Naive B cell (primary cell): ENCODE data around the gene ANKRD40CL. TPM values are rescaled to one million over a fixed set of nuclear protein-coding genes. Genes with fewer than 3 reads are reported as not detected.
"Not testable (repeated sequence)": the region's sequence is repeated elsewhere in the genome, so short reads cannot be mapped to it uniquely, and the experiment has no call there.

Source experiments
- ATAC-seq, 2 donors: fragments of 150-1000 bp; cut with Tn5 transposase; 2 replicates each; pipeline ENCODE4 v1.10.0; 2021; ENCODE audit warnings: low read depth in 2 of 2, mild to moderate bottlenecking in 2 of 2, moderate library complexity in 2 of 2
- DNase-seq: peaks from one replicate; pipeline ENCODE4 v3.0.0; 2022
- H3K27ac Mint-ChIP-seq, 6 donors: one replicate each; pipeline ENCODE4 v1.8.0; 2020 to 2022; ENCODE audit warnings: mild to moderate bottlenecking in 6 of 6, mixed read lengths in 6 of 6, moderate library complexity in 5 of 6, inconsistent platforms in 2 of 6
- H3K27me3 Mint-ChIP-seq, 3 donors: one replicate each; pipeline ENCODE4 v1.8.0; 2021 to 2022; ENCODE audit warnings: mixed read lengths in 3 of 3, mild to moderate bottlenecking in 1 of 3
- H3K36me3 Mint-ChIP-seq, 2 donors: one replicate each; pipeline ENCODE4 v1.8.0; 2020 to 2022; ENCODE audit warnings: mixed read lengths in 2 of 2, inconsistent platforms in 1 of 2, mild to moderate bottlenecking in 1 of 2
- H3K4me1 Mint-ChIP-seq, 3 donors: one replicate each; pipeline ENCODE4 v1.8.0; 2020 to 2022; ENCODE audit warnings: mixed read lengths in 3 of 3, inconsistent platforms in 1 of 3, mild to moderate bottlenecking in 1 of 3, moderate library complexity in 1 of 3
- H3K4me3 Mint-ChIP-seq, 8 donors: one replicate each; pipeline ENCODE4 v1.8.0; 2020 to 2022; ENCODE audit warnings: mild to moderate bottlenecking in 8 of 8, mixed read lengths in 8 of 8, moderate library complexity in 8 of 8, inconsistent platforms in 2 of 8
- H3K9me3 Mint-ChIP-seq, 7 donors: one replicate each; pipeline ENCODE4 v1.8.0; 2020 to 2022; ENCODE audit warnings: mixed read lengths in 7 of 7, mild to moderate bottlenecking in 5 of 7, inconsistent platforms in 2 of 7, moderate library complexity in 1 of 7
- polyA plus RNA-seq, 6 donors: library from polyadenylated mRNA; unstranded; fragments of 300-500 nt; fragmentation: Illumina TruSeq; gene quantifications; one replicate each; pipeline ENCODE4 v1.2.3, GENCODE V29; 2021; ENCODE audit warnings: low read depth in 6 of 6

ANKRD40CL gene
- not detected for polyA plus RNA-seq

DNA sequence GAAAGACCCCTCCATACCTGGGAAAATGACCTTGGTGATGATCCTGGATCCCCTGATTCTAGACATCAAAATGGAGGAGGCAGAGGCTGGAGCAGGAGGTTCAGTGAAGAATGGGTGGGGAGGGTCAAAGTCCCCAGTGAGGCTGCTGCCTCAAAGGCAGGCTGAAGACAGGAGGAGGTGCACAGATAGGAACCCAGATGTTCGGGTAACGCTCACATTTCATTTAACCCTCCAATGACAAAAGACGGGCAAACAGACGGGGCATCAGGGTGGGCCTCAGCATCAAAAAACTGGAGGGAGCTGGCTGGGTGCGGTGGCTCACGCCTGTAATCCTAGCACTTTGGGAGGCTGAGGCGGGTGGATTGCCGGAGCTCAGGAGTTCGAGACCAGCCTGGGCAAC is at the start of gene ANKRD40CL:
TSS of gene ANKRD40CL (minus strand) at position 73 of the 400 bp plus-strand sequence. CDS start 605 bp downstream, outside the sequence.
- Mint-ChIP-seq H3K4me1 (peaks cover 30 to 39% (median 39%) of the 10 kb centered on the region in 3 donors), H3K27me3 (no peaks in the 10 kb centered on the region), H3K36me3 (no peaks in the 10 kb centered on the region), H3K27ac (peak within 1 kb of the TSS in 2 of 6 donors; percentile 69 to 78), H3K4me3 (peak within 1 kb of the TSS in 3 of 8 donors; percentile 40 to 79 (median 55)), H3K9me3 (no peaks in the 10 kb centered on the region)
- no peak for ATAC-seq
- DNase-seq: no peak

DNA sequence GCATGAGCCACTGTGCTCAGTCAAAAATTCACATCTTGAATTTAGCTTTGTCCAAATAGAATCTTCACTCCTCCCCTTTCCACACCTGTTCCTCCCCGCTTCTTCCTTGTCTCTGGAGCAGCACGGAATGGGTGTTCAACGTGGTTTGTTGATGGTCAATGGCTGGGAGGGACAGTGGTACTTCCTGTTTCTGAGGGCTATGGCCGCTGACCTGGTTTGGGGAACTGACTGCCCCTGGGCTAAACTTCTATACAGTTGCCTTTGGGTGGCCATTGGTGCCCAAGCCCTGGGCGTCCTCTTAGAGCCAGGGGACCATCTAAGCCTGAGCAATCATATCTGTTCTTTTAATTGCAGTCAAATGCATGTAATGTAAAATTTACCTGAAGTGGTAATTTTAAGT is 49.0 kb upstream of the ANKRD40CL start:
- H3K9me3 Mint-ChIP-seq: peaks cover 0 to 7% (median 2%) of the 10 kb centered on the region in 7 donors
- DNase-seq: no peak

GRCh38 chr17:50815400-50815799 is 48.1 kb upstream of the ANKRD40CL start:
- H3K27me3 Mint-ChIP-seq: peaks cover 16 to 23% (median 22%) of the 10 kb centered on the region in 3 donors
- H3K27ac Mint-ChIP-seq: peak overlapping the region in 2 of 6 donors; percentile 3 to 56
- H3K4me1 Mint-ChIP-seq: peaks cover 0 to 2% (median 0%) of the 10 kb centered on the region in 3 donors
- ATAC-seq (no peak), DNase-seq (no peak)
- peaks cover 0 to 7% (median 2%) of the 10 kb centered on the region in 7 donors for H3K9me3 Mint-ChIP-seq
- peaks cover 7 to 9% of the 10 kb centered on the region in 2 donors for H3K36me3 Mint-ChIP-seq
- no peak overlapping the region for H3K4me3 Mint-ChIP-seq

More for the DNA sequence above, 49.0 kb upstream of the ANKRD40CL start:
- Mint-ChIP-seq H3K4me1 (peaks cover 0 to 2% (median 0%) of the 10 kb centered on the region in 3 donors), H3K4me3 (no peak overlapping the region), H3K27me3 (peaks cover 15 to 27% (median 26%) of the 10 kb centered on the region in 3 donors), H3K36me3 (peaks cover 7 to 9% of the 10 kb centered on the region in 2 donors), H3K27ac (no peak overlapping the region)
- no peak for ATAC-seq

- H3K9me3 Mint-ChIP-seq: peaks cover 0 to 7% (median 2%) of the 10 kb centered on the region in 7 donors
- peaks cover 6 to 20% (median 11%) of the 10 kb centered on the region in 3 donors for H3K27me3 Mint-ChIP-seq
- H3K36me3 Mint-ChIP-seq: peaks cover 7 to 9% of the 10 kb centered on the region in 2 donors
- H3K4me3 Mint-ChIP-seq: no peak overlapping the region
- H3K4me1 Mint-ChIP-seq: peaks cover 0 to 2% (median 0%) of the 10 kb centered on the region in 3 donors
- DNase-seq: no peak
- no peak for ATAC-seq
- peak overlapping the region in 1 of 6 donors; percentile 0 for H3K27ac Mint-ChIP-seq
These were observed 46.3 kb upstream of the ANKRD40CL start for GRCh38 chr17:50813583-50813982.

- H3K4me3 Mint-ChIP-seq: no peak overlapping the region
- peaks cover 0 to 4% (median 0%) of the 10 kb centered on the region in 7 donors for H3K9me3 Mint-ChIP-seq
- DNase-seq: no peak
- no peaks in the 10 kb centered on the region for H3K4me1 Mint-ChIP-seq
- H3K36me3 Mint-ChIP-seq: peaks cover 4 to 6% of the 10 kb centered on the region in 2 donors
- peaks cover 0 to 6% (median 4%) of the 10 kb centered on the region in 3 donors for H3K27me3 Mint-ChIP-seq
- no peak overlapping the region for H3K27ac Mint-ChIP-seq
- no peak for ATAC-seq
These were observed 41.6 kb upstream of the ANKRD40CL start for GRCh38 chr17:50808888-50809287.

- Mint-ChIP-seq H3K36me3 (peaks cover 0 to under 1% of the 10 kb centered on the region in 2 donors), H3K27ac (no peak overlapping the region), H3K4me1 (no peaks in the 10 kb centered on the region), H3K4me3 (no peak overlapping the region), H3K9me3 (no peaks in the 10 kb centered on the region), H3K27me3 (peaks cover 0 to 4% (median 1%) of the 10 kb centered on the region in 3 donors)
- DNase-seq (no peak), ATAC-seq (no peak)
These were observed 41.1 kb upstream of the ANKRD40CL start for GRCh38 chr17:50808413-50808812.

GRCh38 chr17:50807675-50808074 is 40.4 kb upstream of the ANKRD40CL start:
- no peaks in the 10 kb centered on the region for H3K9me3 Mint-ChIP-seq
- no peaks in the 10 kb centered on the region for H3K4me1 Mint-ChIP-seq
- DNase-seq: no peak
- ATAC-seq: no peak
- H3K27me3 Mint-ChIP-seq: peaks cover 0 to 4% (median 0%) of the 10 kb centered on the region in 3 donors
- no peaks in the 10 kb centered on the region for H3K36me3 Mint-ChIP-seq
- H3K4me3 Mint-ChIP-seq: no peak overlapping the region
- H3K27ac Mint-ChIP-seq: no peak overlapping the region

DNA sequence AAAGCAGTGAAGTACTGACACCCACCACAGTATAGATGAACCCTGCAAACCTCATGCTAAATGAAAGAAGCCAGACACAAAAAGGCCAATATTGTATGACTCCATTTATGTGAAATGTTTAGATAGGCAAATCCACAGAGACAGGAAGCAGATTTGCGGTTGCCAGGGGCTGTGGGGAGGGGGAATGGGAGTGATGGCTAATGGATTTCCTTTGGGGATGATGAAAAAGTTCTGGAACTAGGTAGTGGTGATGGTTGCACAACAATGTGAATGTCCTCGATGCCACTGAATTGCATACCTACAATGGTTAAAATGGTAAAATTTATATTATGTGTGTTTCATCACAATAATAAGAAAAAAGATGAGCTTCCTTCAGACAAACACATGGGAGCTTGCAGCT is 39.7 kb upstream of the ANKRD40CL start:
- peaks cover 0 to 4% (median 0%) of the 10 kb centered on the region in 3 donors for H3K27me3 Mint-ChIP-seq
- no peak for DNase-seq
- H3K27ac Mint-ChIP-seq: no peak overlapping the region
- H3K4me3 Mint-ChIP-seq: no peak overlapping the region
- no peak for ATAC-seq
- H3K9me3 Mint-ChIP-seq: no peaks in the 10 kb centered on the region
- H3K4me1 Mint-ChIP-seq: no peaks in the 10 kb centered on the region
- H3K36me3 Mint-ChIP-seq: no peaks in the 10 kb centered on the region

DNA sequence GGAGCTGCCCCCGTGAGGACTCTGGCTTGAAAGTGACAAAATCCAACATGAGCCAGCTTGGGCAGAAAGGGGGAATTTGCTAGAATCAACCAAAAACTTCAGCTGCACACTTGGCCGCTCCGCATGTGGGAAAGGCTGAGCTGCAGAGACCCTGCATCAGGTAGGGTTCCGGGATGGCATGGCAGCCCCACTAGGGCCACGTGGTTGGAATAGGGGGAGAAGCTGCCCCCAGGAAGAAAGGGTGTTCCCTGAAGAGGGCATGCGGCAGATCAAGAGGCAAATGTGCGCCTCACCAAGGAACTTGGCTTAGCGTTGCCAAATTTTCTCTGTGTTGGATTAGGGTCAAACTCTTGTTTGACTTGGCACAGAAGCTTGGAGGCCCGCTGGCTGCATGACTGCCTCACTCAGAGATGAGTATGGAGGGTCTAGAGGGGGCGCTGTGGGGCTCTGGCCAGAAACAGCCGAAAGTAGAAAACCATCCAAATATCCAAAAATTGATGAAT is 38.9 kb upstream of the ANKRD40CL start:
- Mint-ChIP-seq H3K27me3 (peaks cover 0 to under 1% (median 0%) of the 10 kb centered on the region in 3 donors), H3K4me1 (no peaks in the 10 kb centered on the region), H3K27ac (peak overlapping the region in 1 of 6 donors; percentile 69), H3K36me3 (no peaks in the 10 kb centered on the region), H3K4me3 (no peak overlapping the region), H3K9me3 (no peaks in the 10 kb centered on the region)
- ATAC-seq: no peak
- no peak for DNase-seq

DNA sequence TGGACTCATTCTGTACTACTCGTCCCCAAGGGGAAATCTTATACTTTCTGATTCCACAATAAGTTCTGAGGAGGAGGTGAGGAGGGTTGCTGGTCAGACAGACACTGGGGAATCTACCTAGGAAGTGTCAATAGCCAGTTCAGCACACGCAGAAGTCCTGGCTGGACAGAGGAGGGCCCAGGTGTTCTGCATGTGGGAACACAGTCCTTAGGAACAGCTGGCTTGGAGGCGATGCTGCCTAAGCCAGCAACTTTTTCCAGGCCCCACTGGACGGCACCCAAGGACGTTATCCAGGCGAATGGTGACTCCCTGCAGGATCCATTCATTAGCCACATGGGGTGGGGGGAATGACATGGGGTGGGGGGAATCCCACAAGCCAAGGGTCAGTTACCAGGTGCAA is 38.2 kb upstream of the ANKRD40CL start:
- H3K27me3 Mint-ChIP-seq: no peaks in the 10 kb centered on the region
- no peaks in the 10 kb centered on the region for H3K36me3 Mint-ChIP-seq
- no peak overlapping the region for H3K4me3 Mint-ChIP-seq
- H3K27ac Mint-ChIP-seq: peak overlapping the region in 1 of 6 donors; percentile 14
- DNase-seq: no peak
- ATAC-seq: no peak
- H3K4me1 Mint-ChIP-seq: no peaks in the 10 kb centered on the region
- H3K9me3 Mint-ChIP-seq: no peaks in the 10 kb centered on the region

- not testable (repeated sequence) for H3K9me3 Mint-ChIP-seq, H3K4me1 Mint-ChIP-seq, H3K27ac Mint-ChIP-seq, H3K4me3 Mint-ChIP-seq, H3K36me3 Mint-ChIP-seq, ATAC-seq, DNase-seq, H3K27me3 Mint-ChIP-seq
These were observed 37.6 kb upstream of the ANKRD40CL start for GRCh38 chr17:50804749-50805475.

- no peaks in the 10 kb centered on the region for H3K9me3 Mint-ChIP-seq
- DNase-seq: no peak
- no peak for ATAC-seq
- no peak overlapping the region for H3K4me3 Mint-ChIP-seq
- peak overlapping the region in 1 of 6 donors; percentile 58 for H3K27ac Mint-ChIP-seq
- no peaks in the 10 kb centered on the region for H3K27me3 Mint-ChIP-seq
- no peaks in the 10 kb centered on the region for H3K4me1 Mint-ChIP-seq
- no peaks in the 10 kb centered on the region for H3K36me3 Mint-ChIP-seq
These were observed 36.4 kb upstream of the ANKRD40CL start for GRCh38 chr17:50803676-50804075.

DNA sequence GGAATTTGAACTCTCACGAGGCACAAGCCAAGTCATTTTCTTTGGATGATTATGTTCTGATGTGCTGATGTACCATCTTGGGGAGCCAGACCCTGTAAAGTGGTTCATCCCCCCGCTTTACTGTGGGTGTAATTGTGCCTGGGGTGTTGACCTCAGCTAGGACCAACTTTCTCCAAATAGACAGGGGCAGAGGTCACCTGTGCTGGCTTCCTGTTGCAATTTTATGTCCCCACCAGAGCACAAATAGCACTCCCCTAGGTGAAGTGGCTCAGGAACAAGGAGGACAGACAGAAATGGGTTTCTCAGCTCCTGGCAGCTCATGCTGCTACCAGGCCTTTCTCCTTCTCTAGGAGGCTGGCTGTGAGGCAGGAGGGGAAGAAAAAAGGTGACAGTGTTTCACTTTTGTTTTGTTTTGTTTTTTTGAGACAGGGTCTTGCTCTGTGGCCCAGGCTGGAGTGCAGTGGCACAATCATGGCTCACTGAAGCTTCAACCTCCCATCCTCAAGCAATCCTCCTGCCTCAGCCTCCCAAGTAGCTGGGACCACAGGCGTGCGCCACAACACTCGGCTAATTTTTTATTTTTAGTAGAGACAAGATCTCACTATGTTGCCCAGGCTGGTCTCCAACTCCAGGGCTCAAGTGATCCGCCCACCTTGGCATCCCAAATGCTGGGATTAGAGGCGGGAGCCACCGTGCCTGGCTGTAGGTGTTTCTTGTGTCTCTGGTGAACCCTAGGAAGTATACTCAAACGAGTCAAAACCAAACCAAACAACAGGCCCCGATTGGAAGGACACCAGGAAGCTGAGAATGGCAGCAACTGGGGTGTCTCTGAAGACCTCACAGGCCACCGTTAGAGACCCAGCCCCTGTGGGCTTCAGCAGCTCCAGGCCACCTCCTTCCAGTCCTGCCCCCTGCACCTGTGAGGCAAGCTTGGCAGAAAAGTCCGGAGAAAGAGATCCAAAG is 35.6 kb upstream of the ANKRD40CL start:
- H3K27ac Mint-ChIP-seq: no peak overlapping the region
- no peaks in the 10 kb centered on the region for H3K9me3 Mint-ChIP-seq
- no peaks in the 10 kb centered on the region for H3K27me3 Mint-ChIP-seq

More for the DNA sequence above, 35.6 kb upstream of the ANKRD40CL start:
- ATAC-seq (no peak), DNase-seq (no peak)
- H3K36me3 Mint-ChIP-seq: no peaks in the 10 kb centered on the region
- no peaks in the 10 kb centered on the region for H3K4me1 Mint-ChIP-seq
- H3K4me3 Mint-ChIP-seq: no peak overlapping the region
